Endodermal cell (in vitro differentiated cells): ENCODE measurements around the gene ADGB. TPM values are rescaled to one million over a fixed set of nuclear protein-coding genes. Genes with fewer than 3 reads are reported as not detected.

Source experiments
- DNase-seq: peaks from one replicate; pipeline ENCODE4 v3.0.0-alpha.2; 2017
- H3K27ac ChIP-seq: 2 replicates; pipeline ENCODE4 v1.5.1; 2013; ENCODE audit warnings: mild to moderate bottlenecking, low read depth, low read length, moderate library complexity
- H3K27me3 ChIP-seq: 2 replicates; pipeline ENCODE4 v1.6.1; 2013; ENCODE audit warnings: mild to moderate bottlenecking, low read length, moderate library complexity; ENCODE audit not compliant: insufficient read depth, control insufficient read depth, poor library complexity, severe bottlenecking
- H3K36me3 ChIP-seq: 2 replicates; pipeline ENCODE4 v1.7.0; 2013; ENCODE audit warnings: mild to moderate bottlenecking, low read length, moderate library complexity; ENCODE audit not compliant: control insufficient read depth, insufficient read depth
- H3K4me1 ChIP-seq: one replicate; pipeline ENCODE4 v1.7.0; 2013; ENCODE audit warnings: low read length; ENCODE audit not compliant: control insufficient read depth, insufficient read depth
- H3K4me3 ChIP-seq: 2 replicates; pipeline ENCODE4 v1.5.1; 2013; ENCODE audit warnings: mild to moderate bottlenecking, low read length, moderate library complexity
- H3K9ac ChIP-seq: 2 replicates; pipeline ENCODE4 v1.6.1; 2013; ENCODE audit warnings: mild to moderate bottlenecking, low read length, moderate library complexity; ENCODE audit not compliant: poor library complexity, severe bottlenecking; ENCODE audit errors: extremely low read depth
- H3K9me3 ChIP-seq: 2 replicates; pipeline ENCODE4 v1.6.1; 2013; ENCODE audit warnings: mild to moderate bottlenecking, low read length, moderate library complexity; ENCODE audit not compliant: control insufficient read depth
- H3K27ac Mint-ChIP-seq: 2 replicates; pipeline ENCODE4 v1.8.0; 2020; ENCODE audit warnings: mixed read lengths
- H3K27me3 Mint-ChIP-seq: 2 replicates; pipeline ENCODE4 v1.8.0; 2021; ENCODE audit warnings: mild to moderate bottlenecking, mixed read lengths; ENCODE audit not compliant: insufficient read depth
- H3K36me3 Mint-ChIP-seq: 2 replicates; pipeline ENCODE4 v1.8.0; 2020; ENCODE audit warnings: low read depth, mixed read lengths
- H3K4me1 Mint-ChIP-seq: 2 replicates; pipeline ENCODE4 v1.8.0; 2020; ENCODE audit warnings: mixed read lengths
- H3K4me3 Mint-ChIP-seq: 2 replicates; pipeline ENCODE4 v1.8.0; 2020; ENCODE audit warnings: mild to moderate bottlenecking, moderate library complexity, mixed read lengths
- H3K9me3 Mint-ChIP-seq: 2 replicates; pipeline ENCODE4 v1.8.0; 2020; ENCODE audit warnings: mild to moderate bottlenecking, mixed read lengths
- WGBS, 2 experiments: methylation state at CpG; one replicate each; pipeline versions ENCODE4 v1.1.5 to v1.1.7; 2013; ENCODE audit warnings: missing lambda C conversion rate in 2 of 2, mixed read lengths in 1 of 2; ENCODE audit not compliant: insufficient coverage in 1 of 2, insufficient read length in 1 of 2; 5-methylcytosine and 5-hydroxymethylcytosine counted together
- total RNA-seq, 2 donors: library from RNA; stranded (reverse); fragmentation: NEBNext Ultra II Directional in 1 of 2; extraction: Animal tissue kit (Norgen Biotek cat#: 25700) in 1 of 2; gene quantifications; 2 replicates in 1 of 2; 3 replicates in 1 of 2; pipeline ENCODE4 v1.2.1, GENCODE V29; 2021
- TF ChIP-seq, protein P1 (sequence below): fragments of 200-600 bp; sonication (generic); conservative IDR thresholded peaks from 2 replicates; pipeline ENCODE4 v1.5.0; 2021; ENCODE audit warnings: antibody characterized with exemption, mild to moderate bottlenecking

The ADGB gene
- total RNA-seq, 2 donors from 2014 or later, result 0.37 to 1.3 TPM

DNA sequence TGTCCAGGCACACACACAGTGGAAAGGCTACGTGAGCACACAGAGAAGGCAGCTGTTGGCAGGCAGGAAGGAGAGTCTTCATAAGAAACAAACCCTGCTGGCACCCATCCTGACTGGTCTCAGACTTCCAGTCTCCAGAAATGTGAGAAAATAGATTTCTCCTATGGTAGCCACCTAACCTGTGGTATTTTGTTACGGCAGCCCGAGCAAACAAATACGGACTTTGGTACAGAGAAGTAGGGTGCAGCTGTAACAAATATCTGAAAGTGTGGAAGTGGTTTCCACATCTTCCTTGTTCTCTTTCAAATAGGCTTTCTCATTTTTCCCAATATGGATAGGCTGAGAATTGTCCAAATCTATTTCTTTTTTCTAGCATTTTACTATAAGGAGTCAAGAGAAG lies 94.6 kb downstream of the ADGB start:
- Mint-ChIP-seq H3K9me3 (no peaks in the 10 kb centered on the region), H3K36me3 (no peaks in the 10 kb centered on the region), H3K27me3 (no peaks in the 10 kb centered on the region), H3K4me3 (no peak overlapping the region), H3K27ac (no peak overlapping the region), H3K4me1 (peaks cover 3% of the 10 kb centered on the region)
- Histone ChIP-seq H3K9me3 (no peaks in the 10 kb centered on the region), H3K27ac (no peak overlapping the region), H3K36me3 (no peaks in the 10 kb centered on the region), H3K27me3 (no peaks in the 10 kb centered on the region), H3K9ac (no peak overlapping the region), H3K4me3 (no peak overlapping the region), H3K4me1 (no peaks in the 10 kb centered on the region)
- WGBS, 2 experiments, result 93 to 94% methylated on average over 2 to 4 of the region's 4 CpGs
- no peak for DNase-seq
- TF ChIP-seq, protein P1, sequence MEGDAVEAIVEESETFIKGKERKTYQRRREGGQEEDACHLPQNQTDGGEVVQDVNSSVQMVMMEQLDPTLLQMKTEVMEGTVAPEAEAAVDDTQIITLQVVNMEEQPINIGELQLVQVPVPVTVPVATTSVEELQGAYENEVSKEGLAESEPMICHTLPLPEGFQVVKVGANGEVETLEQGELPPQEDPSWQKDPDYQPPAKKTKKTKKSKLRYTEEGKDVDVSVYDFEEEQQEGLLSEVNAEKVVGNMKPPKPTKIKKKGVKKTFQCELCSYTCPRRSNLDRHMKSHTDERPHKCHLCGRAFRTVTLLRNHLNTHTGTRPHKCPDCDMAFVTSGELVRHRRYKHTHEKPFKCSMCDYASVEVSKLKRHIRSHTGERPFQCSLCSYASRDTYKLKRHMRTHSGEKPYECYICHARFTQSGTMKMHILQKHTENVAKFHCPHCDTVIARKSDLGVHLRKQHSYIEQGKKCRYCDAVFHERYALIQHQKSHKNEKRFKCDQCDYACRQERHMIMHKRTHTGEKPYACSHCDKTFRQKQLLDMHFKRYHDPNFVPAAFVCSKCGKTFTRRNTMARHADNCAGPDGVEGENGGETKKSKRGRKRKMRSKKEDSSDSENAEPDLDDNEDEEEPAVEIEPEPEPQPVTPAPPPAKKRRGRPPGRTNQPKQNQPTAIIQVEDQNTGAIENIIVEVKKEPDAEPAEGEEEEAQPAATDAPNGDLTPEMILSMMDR, result no peak

DNA sequence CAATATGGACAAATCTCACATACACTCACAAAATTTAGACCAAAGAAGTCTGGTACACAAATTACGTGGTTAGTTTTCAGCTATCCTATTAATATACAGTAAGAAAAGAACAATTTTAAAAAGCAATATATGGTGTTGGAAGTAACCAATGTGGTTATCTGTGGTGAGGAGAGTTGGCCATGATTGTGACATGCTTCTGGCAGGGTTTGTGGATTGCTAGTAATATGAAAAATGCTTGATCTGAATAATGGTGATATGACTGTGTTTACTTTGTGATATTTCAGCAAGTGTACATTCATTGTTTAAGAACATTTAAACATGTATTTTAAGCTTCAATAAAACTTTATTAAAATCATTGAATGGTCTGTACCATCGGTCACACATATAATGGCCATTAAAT lies 99.1 kb downstream of the ADGB start:
- Mint-ChIP-seq H3K4me3 (no peak overlapping the region), H3K27ac (no peak overlapping the region), H3K36me3 (no peaks in the 10 kb centered on the region), H3K4me1 (peaks cover 5% of the 10 kb centered on the region), H3K9me3 (no peaks in the 10 kb centered on the region), H3K27me3 (no peaks in the 10 kb centered on the region)
- Histone ChIP-seq H3K36me3 (no peaks in the 10 kb centered on the region), H3K4me3 (no peak overlapping the region), H3K4me1 (peaks cover 2% of the 10 kb centered on the region), H3K27me3 (no peaks in the 10 kb centered on the region), H3K27ac (no peak overlapping the region), H3K9me3 (no peaks in the 10 kb centered on the region), H3K9ac (no peak overlapping the region)
- 100% methylated on average over 2 of the region's 2 CpGs; no CpG with 5 or more reads in 1 of the 2 experiments for WGBS, 2 experiments
- TF ChIP-seq, protein P1, result no peak
- DNase-seq, result no peak

DNA sequence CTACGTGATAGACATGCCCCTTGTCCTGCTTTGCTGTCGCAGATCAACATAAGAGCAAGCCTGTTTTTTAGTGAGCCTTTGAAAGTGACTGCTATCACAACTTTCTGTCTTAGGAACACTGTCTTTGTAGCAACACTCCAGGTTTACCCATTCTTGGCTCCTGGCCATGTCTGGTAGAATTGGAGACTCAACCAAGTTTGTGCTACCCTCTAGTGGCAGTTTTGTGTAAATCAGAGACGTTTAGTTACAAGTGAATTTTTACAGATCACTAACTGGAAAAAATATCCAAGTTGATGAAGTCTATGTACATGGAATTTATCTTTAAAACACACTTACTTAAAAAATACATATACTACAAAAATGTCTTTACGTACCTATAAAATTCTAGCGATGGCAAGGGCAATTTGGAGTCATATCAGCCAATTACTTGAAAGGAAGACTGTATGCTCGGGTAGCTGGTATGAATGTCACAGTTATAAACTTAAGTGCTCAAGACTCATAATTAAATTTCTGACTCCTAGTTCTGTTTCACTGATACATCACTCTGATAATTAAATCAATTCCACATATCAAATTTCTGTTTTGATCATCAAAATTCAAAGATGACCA lies 101.4 kb downstream of the ADGB start:
- 39 to 72% methylated on average over 3 to 6 of the region's 6 CpGs for WGBS, 2 experiments
- H3K27me3 ChIP-seq, result no peaks in the 10 kb centered on the region
- no peak overlapping the region for H3K27ac ChIP-seq
- H3K4me3 ChIP-seq, result no peak overlapping the region
- H3K4me1 ChIP-seq, result peaks cover 2% of the 10 kb centered on the region
- H3K9ac ChIP-seq, result no peak overlapping the region
- TF ChIP-seq, protein P1, result peak; percentile 85
- H3K9me3 Mint-ChIP-seq, result no peaks in the 10 kb centered on the region
- H3K4me3 Mint-ChIP-seq, result no peak overlapping the region
- no peaks in the 10 kb centered on the region for H3K36me3 Mint-ChIP-seq
- H3K27me3 Mint-ChIP-seq, result no peaks in the 10 kb centered on the region
- peaks cover 3% of the 10 kb centered on the region for H3K4me1 Mint-ChIP-seq
- peak; percentile 62 for DNase-seq
- H3K27ac Mint-ChIP-seq, result no peak overlapping the region
- no peaks in the 10 kb centered on the region for H3K36me3 ChIP-seq
- H3K9me3 ChIP-seq, result no peaks in the 10 kb centered on the region
